WTC11 (cell line): ENCODE measurements around the gene GAK.

Source experiments
- ATF3 ChIP-seq: sonication (generic); formaldehyde crosslinking; conservative IDR thresholded peaks from 2 replicates; pipeline ENCODE4 v1.8.1; 2022; ENCODE audit warnings: mild to moderate bottlenecking, missing genetic modification reagents
- CDX4 ChIP-seq: fragments of 250-450 bp; sonication (Bioruptor Pico); IDR thresholded peaks from 2 replicates; pipeline ENCODE4 v1.9.0; 2021; ENCODE audit warnings: moderate library complexity, mild to moderate bottlenecking, inconsistent platforms, borderline replicate concordance
- CREB1 ChIP-seq: sonication (generic); formaldehyde crosslinking; IDR thresholded peaks from 2 replicates; pipeline ENCODE4 v1.8.0; 2023; ENCODE audit warnings: mild to moderate bottlenecking, missing genetic modification reagents
- CTCF ChIP-seq: fragments of 200-600 bp; IDR thresholded peaks from 2 replicates; pipeline ENCODE4 v1.8.0; 2022; ENCODE audit warnings: antibody characterized with exemption
- GABPB1 ChIP-seq: sonication (generic); formaldehyde crosslinking; IDR thresholded peaks from 2 replicates; pipeline ENCODE4 v1.8.1; 2023; ENCODE audit warnings: mild to moderate bottlenecking, missing genetic modification reagents
- HMGXB4 ChIP-seq: sonication (generic); formaldehyde crosslinking; IDR thresholded peaks from 2 replicates; pipeline ENCODE4 v1.8.1; 2023; ENCODE audit warnings: mild to moderate bottlenecking, moderate library complexity, missing genetic modification reagents
- NFE2L1 ChIP-seq: sonication (generic); formaldehyde crosslinking; IDR thresholded peaks from 2 replicates; pipeline ENCODE4 v1.8.1; 2023; ENCODE audit warnings: missing genetic modification reagents
- NR3C1 ChIP-seq: sonication (generic); formaldehyde crosslinking; conservative IDR thresholded peaks from 2 replicates; pipeline ENCODE4 v1.8.1; 2023; ENCODE audit warnings: low read depth, mild to moderate bottlenecking, missing genetic modification reagents
- TEAD4 ChIP-seq: sonication (generic); formaldehyde crosslinking; IDR thresholded peaks from 2 replicates; pipeline ENCODE4 v1.8.0; 2022; ENCODE audit warnings: mild to moderate bottlenecking, missing genetic modification reagents
- USF1 ChIP-seq: sonication (generic); formaldehyde crosslinking; IDR thresholded peaks from 2 replicates; pipeline ENCODE4 v1.8.0; 2022; ENCODE audit warnings: mild to moderate bottlenecking, missing genetic modification reagents
- ZNF138 ChIP-seq: sonication (generic); formaldehyde crosslinking; conservative IDR thresholded peaks from 2 replicates; pipeline ENCODE4 v1.8.1; 2022; ENCODE audit warnings: mild to moderate bottlenecking, moderate library complexity, missing genetic modification reagents
- ZNF281 ChIP-seq: sonication (generic); formaldehyde crosslinking; IDR thresholded peaks from 2 replicates; pipeline ENCODE4 v1.8.0; 2023; ENCODE audit warnings: mild to moderate bottlenecking, missing genetic modification reagents
- ZNF532 ChIP-seq: fragments of 250-450 bp; sonication (Bioruptor Pico); IDR thresholded peaks from 2 replicates; pipeline ENCODE4 v1.9.0; 2021; ENCODE audit warnings: mild to moderate bottlenecking, borderline replicate concordance
- ZSCAN18 ChIP-seq: fragments of 250-450 bp; sonication (Bioruptor Pico); IDR thresholded peaks from 2 replicates; pipeline ENCODE4 v2.1.2; 2022; ENCODE audit warnings: mild to moderate bottlenecking, moderate library complexity

GRCh38 chr4:825971-826330, 106.2 kb downstream of the GAK start, which contains the start of gene CPLX1:
- TF ChIP-seq CTCF (no peak), GABPB1 (CRISPR knock-in tag) (no peak), NR3C1 (CRISPR knock-in tag) (no peak), ATF3 (CRISPR knock-in tag) (no peak), ZNF532 (CRISPR knock-in tag) (no peak), HMGXB4 (no peak), CDX4 (CRISPR knock-in tag) (no peak), TEAD4 (CRISPR knock-in tag) (no peak), USF1 (no peak), ZNF138 (CRISPR knock-in tag) (no peak), ZNF281 (no peak), ZSCAN18 (no peak), NFE2L1 (CRISPR knock-in tag) (no peak), CREB1 (CRISPR knock-in tag) (no peak)
